A673 (cell line): ENCODE data around the gene CD4. TPM values are rescaled to one million over a fixed set of nuclear protein-coding genes. Genes with fewer than 3 reads are reported as not detected.

ENCODE experiments used
- BruUV-seq: library from RNA; stranded (reverse); fragments of 400-500 nt; replicated peaks from 2 replicates; lab custom pipeline; 2021; lab: Mats Ljungman, UMichigan
- CTCF ChIA-PET: fragments of 300-600 bp; sonication (Branson Sonifier 250); formaldehyde crosslinking; loops from one replicate; lab custom pipeline; 2022; ENCODE audit warnings: antibody characterized with exemption; lab: Charles Lee
- POLR2A ChIA-PET: fragments of 300-600 bp; sonication (Branson Sonifier 250); formaldehyde crosslinking; loops from one replicate; lab custom pipeline; 2022; ENCODE audit warnings: antibody characterized with exemption; ENCODE audit not compliant: low non-redundant PET; lab: Charles Lee
- DNase-seq: peaks from one replicate; pipeline ENCODE4 v3.0.0-alpha.2; 2015; ENCODE audit warnings: low spot score
- H3K27ac ChIP-seq: fragments of 200-600 bp; sonication (generic); 2 replicates; pipeline ENCODE4 v1.5.1; 2016; ENCODE audit warnings: mixed run types, low read depth, mild to moderate bottlenecking, mixed read lengths, antibody characterized with exemption, low read length; ENCODE audit not compliant: poor library complexity, severe bottlenecking
- H3K27me3 ChIP-seq: fragments of 200-600 bp; sonication (generic); replicated peaks from 2 replicates; pipeline ENCODE4 v1.6.1; 2017; ENCODE audit warnings: mixed run types, low read depth, mild to moderate bottlenecking, mixed read lengths, antibody characterized with exemption, low read length; ENCODE audit not compliant: insufficient read depth, poor library complexity
- H3K36me3 ChIP-seq: fragments of 200-600 bp; sonication (generic); 2 replicates; pipeline ENCODE4 v1.6.1; 2016; ENCODE audit warnings: mixed run types, mild to moderate bottlenecking, mixed read lengths, antibody characterized with exemption, low read length; ENCODE audit not compliant: insufficient read depth, poor library complexity, severe bottlenecking
- H3K4me1 ChIP-seq: fragments of 200-600 bp; sonication (generic); 2 replicates; pipeline ENCODE4 v1.6.1; 2017; ENCODE audit warnings: mixed run types, mild to moderate bottlenecking, mixed read lengths, antibody characterized with exemption, low read length; ENCODE audit not compliant: insufficient read depth, poor library complexity, severe bottlenecking
- H3K4me3 ChIP-seq: fragments of 200-600 bp; sonication (generic); 2 replicates; pipeline ENCODE4 v1.5.1; 2016; ENCODE audit warnings: low read depth, mixed run types, mild to moderate bottlenecking, mixed read lengths, low read length; ENCODE audit not compliant: poor library complexity, severe bottlenecking
- H3K9me3 ChIP-seq: fragments of 200-600 bp; sonication (generic); 2 replicates; pipeline ENCODE4 v1.6.1; 2016; ENCODE audit warnings: mixed run types, low read depth, mild to moderate bottlenecking, mixed read lengths, antibody characterized with exemption, low read length; ENCODE audit not compliant: poor library complexity, severe bottlenecking
- CTCF ChIP-seq: fragments of 300-800, 200-600 bp; sonication (generic); conservative IDR thresholded peaks from 2 replicates; pipeline ENCODE4 v1.5.1; 2017; ENCODE audit warnings: low read depth, mild to moderate bottlenecking, antibody characterized with exemption, low read length, moderate library complexity, mixed read lengths
- EZH2 ChIP-seq: fragments of 200-600 bp; sonication (generic); IDR thresholded peaks from 2 replicates; pipeline ENCODE4 v1.6.1; 2017; ENCODE audit warnings: borderline replicate concordance, low read depth, mild to moderate bottlenecking, mixed read lengths, antibody characterized with exemption, low read length; ENCODE audit not compliant: poor library complexity, severe bottlenecking
- intact Hi-C: fragments of 100-400 bp; cut with micrococcal nuclease; formaldehyde crosslinking; loops from one replicate; pipeline ENCODE4 v1.10.0; 2022; ENCODE audit not compliant: unreplicated experiment
- total RNA-seq: library from RNA; stranded (reverse); gene quantifications from 2 replicates; pipeline ENCODE4 v1.2.3, GENCODE V29; 2021

Gene CD4
- total RNA-seq, 1 experiment from 2014 or later: not detected

- DNase-seq: no peak
- Histone ChIP-seq H3K4me3 (no peak overlapping the region), H3K4me1 (no peaks in the 10 kb centered on the region), H3K27me3 (no peaks in the 10 kb centered on the region), H3K27ac (no peak overlapping the region), H3K36me3 (peaks cover 63% of the 10 kb centered on the region), H3K9me3 (no peaks in the 10 kb centered on the region)
- TF ChIP-seq CTCF (no peak), EZH2 (no peak)
- BruUV-seq: no TSS peak
- CTCF ChIA-PET: interaction anchor here (0.5 to 1.4 kb wide), 3 partner anchors 21 to 276 kb away, joined by 3 to 8 read pairs (median 5); partner anchors contain the start of gene SPSB2
- POLR2A ChIA-PET: interaction anchor here (1.0 kb wide), 1 partner anchor 9 kb away, joined by 3 read pairs; no protein-coding TSS in a partner anchor
- intact Hi-C loops: no loop called here
Observed at GRCh38 chr12:6834254-6834653, 44.9 kb downstream of the CD4 start.

- Histone ChIP-seq H3K36me3 (peaks cover 66% of the 10 kb centered on the region), H3K9me3 (no peaks in the 10 kb centered on the region), H3K27ac (no peak overlapping the region), H3K4me1 (no peaks in the 10 kb centered on the region), H3K4me3 (no peak overlapping the region), H3K27me3 (no peaks in the 10 kb centered on the region)
- BruUV-seq: no TSS peak
- intact Hi-C loops: no loop called here
- CTCF ChIA-PET: interaction anchor here (0.9 to 1.4 kb wide), 2 partner anchors 38 to 277 kb away, joined by 5 to 8 read pairs; partner anchors contain the start of gene SPSB2
- POLR2A ChIA-PET: interaction anchor here (1.0 kb wide), 1 partner anchor 9 kb away, joined by 3 read pairs; no protein-coding TSS in a partner anchor
- TF ChIP-seq CTCF: no peak
- TF ChIP-seq EZH2: no peak
- DNase-seq: no peak
Observed at GRCh38 chr12:6834873-6835272, 45.5 kb downstream of the CD4 start.

GRCh38 chr12:6836851-6837250 is 47.5 kb downstream of the CD4 start:
- peaks cover 51% of the 10 kb centered on the region for H3K36me3 ChIP-seq
- ChIA-PET POLR2A (no interaction called here), CTCF (no interaction called here)
- no peak for DNase-seq
- H3K9me3 ChIP-seq: no peaks in the 10 kb centered on the region
- intact Hi-C loops: no loop called here
- H3K4me1 ChIP-seq: no peaks in the 10 kb centered on the region
- no peaks in the 10 kb centered on the region for H3K27me3 ChIP-seq
- H3K4me3 ChIP-seq: no peak overlapping the region
- TF ChIP-seq CTCF (no peak), EZH2 (no peak)
- no TSS peak for BruUV-seq
- H3K27ac ChIP-seq: no peak overlapping the region
